Astrocyte of the spinal cord (primary cell): Measurements from ENCODE around the gene FAM83E.

Source experiments
- DNase-seq: peaks from one replicate; pipeline ENCODE4 v3.0.0; 2011; ENCODE audit warnings: low read depth, low spot score
- H3K4me3 ChIP-seq: 2 replicates; pipeline ENCODE4 v1.5.1; 2011; ENCODE audit warnings: low read depth, mild to moderate bottlenecking, low read length, moderate library complexity
- CTCF ChIP-seq: IDR thresholded peaks from 2 replicates; pipeline ENCODE4 v1.5.1; 2012; ENCODE audit warnings: low read depth, mild to moderate bottlenecking, low read length, inconsistent platforms
- in situ Hi-C: cut with HindIII; loops from 2 replicates; pipeline ENCODE4 v1.10.0; 2017; ENCODE audit warnings: low sequenced_read_pairs

The FAM83E gene

GRCh38 chr19:48631225-48631624, 16.3 kb upstream of the FAM83E start:
- DNase-seq, result no peak
- no peak overlapping the region for H3K4me3 ChIP-seq
- in situ Hi-C loops, result no loop called here
- TF ChIP-seq CTCF, result no peak

GRCh38 chr19:48630296-48631063, 15.6 kb upstream of the FAM83E start:
- in situ Hi-C loops, result no loop called here
- peak; percentile 23 for TF ChIP-seq CTCF
- peak; percentile 60 for DNase-seq
- H3K4me3 ChIP-seq, result no peak overlapping the region

- no peak for TF ChIP-seq CTCF
- DNase-seq, result no peak
- no peak overlapping the region for H3K4me3 ChIP-seq
- in situ Hi-C loops, result no loop called here
Measured at GRCh38 chr19:48629599-48630295, 14.9 kb upstream of the FAM83E start.

- in situ Hi-C loops, result no loop called here
- TF ChIP-seq CTCF, result no peak
- DNase-seq, result no peak
- no peak overlapping the region for H3K4me3 ChIP-seq
Measured at GRCh38 chr19:48629297-48629598, 14.4 kb upstream of the FAM83E start.

- in situ Hi-C loops, result no loop called here
- DNase-seq, result no peak
- H3K4me3 ChIP-seq, result no peak overlapping the region
Measured at GRCh38 chr19:48628486-48629296, 13.8 kb upstream of the FAM83E start.

More at GRCh38 chr19:48628486-48629296, 13.8 kb upstream of the FAM83E start:
- no peak for TF ChIP-seq CTCF
